ENCODE results near the gene PCDHA12. TPM values are rescaled to one million over a fixed set of nuclear protein-coding genes. Genes with fewer than 3 reads are reported as not detected.
"Not testable (repeated sequence)": the region's sequence is repeated elsewhere in the genome, so short reads cannot be mapped to it uniquely, and the experiment has no call there.

PCDHA12 gene
- total RNA-seq, 1 donor from 2014 or later, result 3.4 TPM

GRCh38 chr5:140833993-140834392 is 41.1 kb upstream of the PCDHA12 start, which contains the start of gene PCDHA7:
TSS of gene PCDHA7 (plus strand) at chr5:140834269. CDS start at chr5:140834384, 115 bp downstream.
- Histone ChIP-seq H3K27ac (no peak within 1 kb of the TSS), H3K9me3 (ENCODE audit: low read depth) (no peaks in the 10 kb centered on the region), H3K4me1 (no peaks in the 10 kb centered on the region), H3K4me3 (no peak within 1 kb of the TSS), H4K20me1 (ENCODE audit: low read depth) (no peaks in the 10 kb centered on the region), H3K4me2 (no peak within 1 kb of the TSS), H3K9ac (no peak within 1 kb of the TSS), H3K27me3 (no peaks in the 10 kb centered on the region), H3K79me2 (ENCODE audit: low read depth) (no peaks in the 10 kb centered on the region), H3F3A (ENCODE audit: low read depth) (no peaks in the 10 kb centered on the region), H3K36me3 (peaks cover 11% of the 10 kb centered on the region), H2AFZ (replicated peaks) (no peak within 1 kb of the TSS)
- no peak for TF ChIP-seq EZH2 (IDR thresholded peaks at IDR 0.05)
- no peak for TF ChIP-seq EZH2phosphoT487 (IDR thresholded peaks at IDR 0.05)
- no peak for TF ChIP-seq CTCF (IDR thresholded peaks at IDR 0.05)
- no peak for DNase-seq (ENCODE audit: low spot score)
- Mint-ChIP-seq H3K4me1 (no peaks in the 10 kb centered on the region), H3K36me3 (peaks cover 24% of the 10 kb centered on the region), H3K27me3 (ENCODE audit: insufficient read depth, low read depth) (peaks cover 3% of the 10 kb centered on the region), H3K4me3 (no peak within 1 kb of the TSS), H3K27ac (no peak within 1 kb of the TSS), H3K9me3 (peaks cover 42% of the 10 kb centered on the region)

- not testable (repeated sequence) for H3K9me3 ChIP-seq (ENCODE audit: low read depth); H3K4me1 Mint-ChIP-seq; H3K27me3 ChIP-seq; H3K9ac ChIP-seq; H3K27ac ChIP-seq; H3K27me3 Mint-ChIP-seq (ENCODE audit: insufficient read depth, low read depth); H2AFZ ChIP-seq (replicated peaks); DNase-seq (ENCODE audit: low spot score); H3K79me2 ChIP-seq (ENCODE audit: low read depth); H3K4me1 ChIP-seq; H3F3A ChIP-seq (ENCODE audit: low read depth); H3K4me3 Mint-ChIP-seq; H4K20me1 ChIP-seq (ENCODE audit: low read depth); H3K27ac Mint-ChIP-seq; H3K4me3 ChIP-seq; H3K4me2 ChIP-seq
- Mint-ChIP-seq H3K36me3 (peaks cover 24% of the 10 kb centered on the region), H3K9me3 (peaks cover 39% of the 10 kb centered on the region)
- peaks cover 11% of the 10 kb centered on the region for H3K36me3 ChIP-seq
Observed at GRCh38 chr5:140834439-140835008, 40.6 kb upstream of the PCDHA12 start.

GRCh38 chr5:140835622-140836510 is 39.2 kb upstream of the PCDHA12 start:
- no peak overlapping the region for H3K4me3 Mint-ChIP-seq
- no peak overlapping the region for H3K27ac Mint-ChIP-seq
- peaks cover 3% of the 10 kb centered on the region for H3K27me3 Mint-ChIP-seq (ENCODE audit: insufficient read depth, low read depth)
- Histone ChIP-seq H3K4me3 (no peak overlapping the region), H3K9ac (no peak overlapping the region), H3K4me2 (no peak overlapping the region), H3K27me3 (no peaks in the 10 kb centered on the region), H3K27ac (no peak overlapping the region), H3F3A (ENCODE audit: low read depth) (no peaks in the 10 kb centered on the region), H3K4me1 (no peaks in the 10 kb centered on the region), H2AFZ (replicated peaks) (no peak overlapping the region), H3K9me3 (ENCODE audit: low read depth) (no peaks in the 10 kb centered on the region), H4K20me1 (ENCODE audit: low read depth) (no peaks in the 10 kb centered on the region), H3K79me2 (ENCODE audit: low read depth) (no peaks in the 10 kb centered on the region), H3K36me3 (peaks cover 11% of the 10 kb centered on the region)
- TF ChIP-seq CTCF (IDR thresholded peaks at IDR 0.05), result no peak
- no peak for TF ChIP-seq EZH2phosphoT487 (IDR thresholded peaks at IDR 0.05)
- TF ChIP-seq EZH2 (IDR thresholded peaks at IDR 0.05), result no peak
- no peaks in the 10 kb centered on the region for H3K4me1 Mint-ChIP-seq
- peaks cover 46% of the 10 kb centered on the region for H3K9me3 Mint-ChIP-seq
- H3K36me3 Mint-ChIP-seq, result peaks cover 28% of the 10 kb centered on the region
- no peak for DNase-seq (ENCODE audit: low spot score)

Measured in neural progenitor cell (in vitro differentiated cells).